HG03442 (cell line): ENCODE results near the gene UPK1B.

ENCODE experiments used
- ATAC-seq: cut with Tn5 transposase; IDR thresholded peaks from one replicate; pipeline ENCODE4 v1.9.1; 2021; ENCODE audit warnings: mild to moderate bottlenecking, moderate library complexity; ENCODE audit not compliant: unreplicated experiment

UPK1B gene

DNA sequence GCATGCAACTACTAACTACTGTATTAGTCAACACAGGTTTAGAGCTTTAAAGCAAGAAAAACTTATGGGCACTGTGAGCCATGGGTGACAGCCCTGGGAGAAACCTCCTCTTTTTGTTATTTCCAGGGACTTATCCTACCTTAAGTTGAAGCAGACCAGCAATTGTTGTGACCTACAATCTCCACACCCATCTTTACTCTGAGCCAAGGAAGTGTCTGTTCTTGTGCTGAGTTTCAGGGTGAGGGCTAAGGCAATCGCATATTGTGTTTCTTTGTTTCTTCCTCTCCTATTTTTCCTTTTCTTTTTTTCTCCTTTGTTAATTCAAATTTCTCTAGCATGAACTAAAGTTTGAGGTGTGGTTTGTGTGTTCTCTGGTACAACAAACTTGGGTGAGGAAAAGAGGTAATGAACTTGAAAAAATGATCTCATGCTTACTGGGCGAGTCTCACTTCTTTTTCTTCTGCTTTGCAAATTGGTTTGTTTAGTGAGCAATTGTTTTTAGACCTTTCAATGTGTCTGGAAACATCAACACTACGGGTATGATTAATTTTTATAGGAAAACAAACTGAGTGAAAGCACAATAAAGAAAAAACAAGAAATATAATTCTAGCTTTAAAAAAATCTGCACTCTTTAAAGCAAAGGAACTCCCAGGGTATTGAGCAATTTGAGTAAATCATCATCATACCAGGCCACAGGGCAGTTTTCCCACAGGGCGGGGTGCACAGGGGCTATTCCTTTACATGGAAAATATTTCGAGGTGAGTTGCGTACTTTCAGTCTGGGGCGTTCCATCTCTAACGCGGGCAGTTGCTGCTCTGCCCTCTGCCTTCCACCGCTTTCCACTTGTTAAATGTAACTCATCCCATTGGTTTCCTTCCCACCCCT lies 2.7 kb downstream of the UPK1B start:
- no peak for ATAC-seq

DNA sequence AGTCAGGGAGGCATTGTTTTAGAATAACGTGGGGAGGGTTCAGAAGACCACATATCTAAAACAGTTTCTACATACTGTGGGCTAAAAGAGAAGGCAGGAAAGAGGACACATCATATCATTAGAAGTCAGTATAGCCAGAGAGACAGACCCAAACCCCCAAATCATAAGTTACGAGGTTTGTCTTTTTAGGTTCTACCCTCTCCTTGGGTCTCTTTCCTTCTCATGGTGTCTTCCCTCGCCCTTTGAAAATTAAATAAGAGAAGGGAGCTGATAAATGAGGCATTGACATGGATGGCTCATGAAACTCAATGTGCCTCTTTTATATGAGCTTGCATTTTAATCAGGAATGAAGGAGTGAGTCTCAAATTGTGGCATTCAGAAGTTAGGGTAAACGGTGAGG lies 3.4 kb downstream of the UPK1B start:
- ATAC-seq, result no peak

GRCh38 chr3:119177321-119177720 lies 3.9 kb downstream of the UPK1B start:
- no peak for ATAC-seq

GRCh38 chr3:119181765-119182164 lies 8.4 kb downstream of the UPK1B start:
- ATAC-seq, result no peak

- ATAC-seq, result no peak
These were observed 10.7 kb downstream of the UPK1B start for GRCh38 chr3:119184111-119184510.

GRCh38 chr3:119184796-119185570 lies 11.6 kb downstream of the UPK1B start:
- no peak for ATAC-seq

- no peak for ATAC-seq
These were observed 13.9 kb downstream of the UPK1B start for GRCh38 chr3:119187266-119187665.

DNA sequence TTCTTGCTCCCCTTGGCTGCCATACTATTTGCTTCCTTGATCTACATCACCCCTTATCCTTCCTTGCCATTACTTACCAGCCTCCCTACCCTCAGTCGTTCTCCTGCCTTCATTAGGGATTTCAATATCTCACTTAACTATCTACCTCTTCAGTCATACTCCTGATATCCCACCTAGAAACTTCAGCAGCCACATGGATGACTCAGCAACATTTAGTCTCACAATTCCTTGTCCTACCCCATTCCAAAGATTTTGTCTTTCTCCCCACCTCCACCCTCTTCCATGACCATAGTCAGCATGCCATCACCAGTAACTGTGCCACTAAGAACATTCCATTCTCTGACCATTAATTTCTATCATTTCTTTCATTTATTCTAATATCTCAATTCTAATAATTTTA lies 18.4 kb downstream of the UPK1B start:
- no peak for ATAC-seq

DNA sequence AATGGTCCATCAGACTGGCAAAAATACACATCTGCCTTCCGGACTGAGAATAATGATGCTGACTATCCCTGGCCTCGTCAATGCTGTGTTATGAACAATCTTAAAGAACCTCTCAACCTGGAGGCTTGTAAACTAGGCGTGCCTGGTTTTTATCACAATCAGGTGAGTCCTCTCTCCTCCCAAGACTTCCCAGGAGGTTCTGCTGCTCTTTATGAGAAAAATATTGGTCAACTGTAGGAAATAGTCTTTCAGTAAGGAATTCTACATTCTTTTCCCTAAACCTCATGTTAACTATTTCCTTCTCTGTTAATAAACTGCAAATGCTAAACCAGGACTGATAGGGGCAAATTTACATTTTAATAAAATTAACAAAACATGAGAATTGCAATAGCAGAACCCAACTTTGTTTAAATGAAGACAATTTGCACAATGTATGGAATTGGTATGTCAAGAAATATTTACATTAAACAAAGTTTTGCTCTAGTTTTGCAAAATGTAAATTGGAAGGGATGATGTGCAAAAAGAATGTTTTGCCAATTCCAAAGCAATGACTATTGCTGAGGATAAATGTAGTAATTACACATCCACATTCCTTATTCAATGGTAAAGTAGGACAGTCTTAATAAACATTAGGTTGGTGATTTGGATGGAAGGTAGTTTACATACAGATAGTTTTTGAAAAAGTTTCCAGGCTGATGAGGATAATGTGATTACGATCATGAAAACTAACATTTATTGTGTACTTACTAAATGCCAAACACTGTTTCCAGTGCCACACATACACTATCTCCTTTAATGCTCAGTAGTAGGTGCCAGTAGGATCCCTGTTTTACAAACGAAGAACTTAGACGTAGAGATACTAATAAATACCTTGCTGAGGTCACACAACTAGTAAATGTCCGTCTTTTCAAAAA lies 21.1 kb downstream of the UPK1B start:
- ATAC-seq, result no peak

GRCh38 chr3:119195151-119195476 lies 21.7 kb downstream of the UPK1B start:
- ATAC-seq, result no peak

DNA sequence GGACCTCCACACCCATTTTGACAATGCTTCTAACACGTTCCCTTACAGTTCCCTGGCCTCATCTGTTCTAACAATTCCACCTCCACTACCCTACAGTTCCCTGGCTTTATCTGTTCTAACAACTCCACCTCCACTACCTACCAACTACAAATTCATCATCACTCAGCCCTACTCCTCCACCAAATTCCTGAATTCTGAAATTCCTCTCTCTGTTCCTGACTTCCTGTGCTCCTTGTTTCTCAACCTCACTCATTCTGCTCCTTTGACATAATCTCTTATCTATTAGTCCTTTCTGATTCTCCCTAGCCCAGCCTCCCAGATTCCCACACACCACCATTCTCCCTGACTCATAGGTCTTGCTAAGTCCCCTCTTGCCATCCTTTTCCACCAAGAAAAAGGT lies 22.5 kb downstream of the UPK1B start:
- ATAC-seq, result no peak

GRCh38 chr3:119205209-119205608 lies 31.8 kb downstream of the UPK1B start:
- no peak for ATAC-seq

DNA sequence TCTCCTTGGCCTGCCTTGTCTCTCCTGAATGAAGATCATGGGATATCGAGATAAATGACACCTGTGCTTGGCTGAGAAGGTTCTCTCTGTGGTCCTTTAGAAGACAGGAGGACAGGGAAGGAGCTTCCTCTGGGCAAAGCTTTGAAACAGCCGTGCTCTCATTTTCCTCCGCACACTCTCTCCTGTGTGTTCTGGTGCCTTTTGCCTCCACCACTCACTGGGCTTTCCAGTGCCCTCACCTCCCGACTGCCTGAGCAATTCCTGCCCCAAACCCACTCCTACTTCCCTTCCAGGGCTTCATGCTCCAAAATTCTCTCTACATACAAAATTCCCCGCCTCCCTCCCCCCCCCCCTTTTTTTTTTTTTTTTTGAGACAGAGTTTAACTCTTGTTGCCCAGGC lies 32.3 kb downstream of the UPK1B start:
- ATAC-seq, result no peak

DNA sequence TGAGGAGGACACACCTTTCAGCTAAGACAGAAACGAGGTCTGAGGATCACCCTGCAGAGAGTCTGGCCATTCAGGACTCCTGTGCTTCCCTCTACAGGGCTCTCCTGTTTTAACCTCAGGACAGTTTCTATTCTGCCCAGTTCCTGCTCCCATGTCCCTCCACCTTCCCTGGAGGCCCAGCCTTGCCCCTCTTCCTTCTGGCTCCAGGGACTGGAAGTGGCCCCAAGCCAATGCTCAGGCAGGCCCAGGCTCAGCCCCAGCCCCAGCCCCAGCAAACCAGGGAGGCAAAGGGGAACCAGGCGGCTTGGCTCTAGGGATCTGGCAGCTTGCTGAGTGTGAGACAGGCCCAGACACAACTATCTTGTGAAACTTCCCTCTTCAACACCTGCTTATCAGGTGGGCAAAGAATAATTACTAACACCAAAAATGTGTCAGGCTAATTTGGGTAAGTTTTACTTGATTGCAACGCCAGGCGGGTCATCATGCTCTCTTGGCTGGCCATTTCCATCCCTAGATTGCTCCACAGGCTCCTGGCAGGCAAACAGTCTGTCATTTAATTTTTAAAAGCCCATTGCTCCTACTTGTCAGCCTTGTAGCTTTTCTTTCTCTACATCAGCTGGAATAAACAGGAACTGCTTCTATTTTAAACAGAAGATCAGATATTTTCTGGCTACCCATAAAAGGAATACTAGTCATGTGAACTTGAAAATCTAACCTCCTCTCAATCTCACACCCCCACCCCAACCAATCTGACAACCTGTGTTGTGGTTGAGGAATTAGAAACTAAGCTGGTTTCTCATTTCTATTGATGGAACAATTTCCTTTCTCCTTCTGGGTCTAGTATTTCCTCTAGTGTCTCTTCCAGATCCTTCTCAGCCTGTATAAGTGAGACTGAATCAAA lies 33.5 kb downstream of the UPK1B start:
- no peak for ATAC-seq

GRCh38 chr3:119207512-119207875 lies 34.1 kb downstream of the UPK1B start:
- ATAC-seq, result no peak

DNA sequence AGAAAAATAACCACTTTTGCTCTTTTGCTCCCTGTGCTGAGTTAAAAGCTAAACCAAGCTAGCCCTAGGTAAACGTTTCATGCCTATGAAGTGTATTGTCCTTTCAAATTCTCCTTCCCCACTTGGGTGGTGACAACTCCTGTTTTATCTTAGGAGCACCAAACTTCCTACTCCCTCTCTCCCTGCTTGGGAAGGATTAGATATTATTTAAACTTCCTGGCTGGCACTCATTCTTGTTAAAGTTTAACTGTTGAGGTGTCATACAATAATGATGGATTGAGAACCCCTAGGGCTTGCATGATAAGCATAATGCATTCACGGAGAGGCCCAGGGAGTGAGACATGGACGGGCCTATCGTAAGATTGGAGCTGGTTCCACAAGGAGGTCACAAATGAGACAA lies 37.8 kb downstream of the UPK1B start:
- ATAC-seq, result no peak

GRCh38 chr3:119211803-119212202 lies 38.4 kb downstream of the UPK1B start:
- no peak for ATAC-seq

- ATAC-seq, result peak; percentile 95
These were observed 45.7 kb downstream of the UPK1B start for GRCh38 chr3:119219069-119219468.

DNA sequence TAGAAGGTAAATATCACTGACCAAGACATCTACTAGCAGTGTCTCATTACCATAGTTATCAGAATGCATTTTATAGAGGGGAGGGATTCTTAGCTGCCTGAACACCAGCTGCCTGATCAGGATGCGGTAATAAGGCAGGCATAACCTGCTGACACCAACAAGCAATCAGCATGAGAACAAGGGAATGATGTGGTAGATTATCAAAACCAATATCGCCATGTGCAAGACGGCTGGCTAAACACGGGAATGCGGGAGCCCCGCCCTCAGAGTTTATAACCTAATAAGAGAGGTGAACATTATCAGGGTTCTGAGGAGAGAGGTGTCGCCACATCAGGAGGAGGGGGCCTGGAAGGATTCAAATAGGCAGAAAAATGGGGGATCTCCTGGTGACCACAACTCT lies 46.8 kb downstream of the UPK1B start:
- no peak for ATAC-seq

GRCh38 chr3:119220970-119221667 lies 47.7 kb downstream of the UPK1B start:
- ATAC-seq, result no peak
